ENCODE data around the gene LRRC55. TPM values are rescaled to one million over a fixed set of nuclear protein-coding genes. Genes with fewer than 3 reads are reported as not detected.

LRRC55 gene
- total RNA-seq, 1 experiment from 2014 or later, result not detected

- H3K9me3 Mint-ChIP-seq (ENCODE audit: unreplicated experiment), result no peaks in the 10 kb centered on the region
- no peak for DNase-seq (ENCODE audit: unreplicated experiment)
- no peak overlapping the region for H3K4me3 Mint-ChIP-seq (ENCODE audit: unreplicated experiment)
- H3K4me1 Mint-ChIP-seq (ENCODE audit: insufficient read depth, unreplicated experiment), result no peaks in the 10 kb centered on the region
- intact Hi-C loops (cut with micrococcal nuclease), result no loop called here
- TF ChIP-seq, protein P1, sequence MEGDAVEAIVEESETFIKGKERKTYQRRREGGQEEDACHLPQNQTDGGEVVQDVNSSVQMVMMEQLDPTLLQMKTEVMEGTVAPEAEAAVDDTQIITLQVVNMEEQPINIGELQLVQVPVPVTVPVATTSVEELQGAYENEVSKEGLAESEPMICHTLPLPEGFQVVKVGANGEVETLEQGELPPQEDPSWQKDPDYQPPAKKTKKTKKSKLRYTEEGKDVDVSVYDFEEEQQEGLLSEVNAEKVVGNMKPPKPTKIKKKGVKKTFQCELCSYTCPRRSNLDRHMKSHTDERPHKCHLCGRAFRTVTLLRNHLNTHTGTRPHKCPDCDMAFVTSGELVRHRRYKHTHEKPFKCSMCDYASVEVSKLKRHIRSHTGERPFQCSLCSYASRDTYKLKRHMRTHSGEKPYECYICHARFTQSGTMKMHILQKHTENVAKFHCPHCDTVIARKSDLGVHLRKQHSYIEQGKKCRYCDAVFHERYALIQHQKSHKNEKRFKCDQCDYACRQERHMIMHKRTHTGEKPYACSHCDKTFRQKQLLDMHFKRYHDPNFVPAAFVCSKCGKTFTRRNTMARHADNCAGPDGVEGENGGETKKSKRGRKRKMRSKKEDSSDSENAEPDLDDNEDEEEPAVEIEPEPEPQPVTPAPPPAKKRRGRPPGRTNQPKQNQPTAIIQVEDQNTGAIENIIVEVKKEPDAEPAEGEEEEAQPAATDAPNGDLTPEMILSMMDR (IDR thresholded peaks at IDR 0.05; ENCODE audit: unreplicated experiment), result no peak
- peaks cover 42% of the 10 kb centered on the region for H3K27me3 Mint-ChIP-seq (ENCODE audit: insufficient read depth, unreplicated experiment)
- ChIA-PET POLR2A (interaction anchor here (0.6 kb wide), 1 partner anchor 31 kb away, joined by 3 read pairs; no protein-coding TSS in a partner anchor), CTCF (interaction anchor here (0.6 to 3.3 kb wide), 6 partner anchors 46 to 601 kb away, joined by 3 to 14 read pairs (median 4); no protein-coding TSS in a partner anchor)
- no peak overlapping the region for H3K27ac Mint-ChIP-seq (ENCODE audit: low read depth, unreplicated experiment)
- H3K36me3 Mint-ChIP-seq (ENCODE audit: insufficient read depth, unreplicated experiment), result no peaks in the 10 kb centered on the region
- BruUV-seq (replicated peaks), result no TSS peak
Observed at GRCh38 chr11:57203359-57203758, 21.6 kb downstream of the LRRC55 start.

DNA sequence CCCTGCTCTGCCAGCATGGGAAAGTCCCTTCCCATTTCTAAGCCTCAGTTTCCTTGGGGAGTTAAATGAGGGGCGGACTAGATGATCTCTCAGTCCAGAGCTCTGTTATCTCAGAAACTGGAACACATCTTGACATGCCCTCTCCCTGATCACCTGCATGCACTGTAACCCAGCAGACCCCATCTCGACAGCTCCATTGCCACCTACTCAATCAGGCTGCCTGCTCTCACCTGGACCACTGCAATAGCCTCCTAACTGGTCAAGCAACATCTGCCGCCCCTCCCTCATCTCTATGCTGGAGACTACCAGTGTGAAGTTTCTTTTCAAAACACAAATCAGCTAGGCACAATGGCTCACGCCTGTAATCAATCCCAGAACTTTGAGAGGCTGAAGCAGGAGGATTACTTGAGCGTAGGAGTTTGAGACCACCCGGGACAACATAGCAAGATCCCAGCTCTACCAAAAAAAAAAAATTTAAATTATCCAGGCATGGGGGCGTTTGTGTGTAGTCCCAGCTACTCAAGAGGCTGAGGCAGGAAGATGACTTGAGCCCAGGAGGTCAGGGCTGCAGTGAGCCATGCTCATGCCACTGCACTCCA is 22.2 kb downstream of the LRRC55 start:
- no peak for DNase-seq (ENCODE audit: unreplicated experiment)
- Mint-ChIP-seq H3K9me3 (ENCODE audit: unreplicated experiment) (no peaks in the 10 kb centered on the region), H3K36me3 (ENCODE audit: insufficient read depth, unreplicated experiment) (no peaks in the 10 kb centered on the region), H3K4me3 (ENCODE audit: unreplicated experiment) (no peak overlapping the region), H3K27me3 (ENCODE audit: insufficient read depth, unreplicated experiment) (peaks cover 42% of the 10 kb centered on the region), H3K4me1 (ENCODE audit: insufficient read depth, unreplicated experiment) (no peaks in the 10 kb centered on the region), H3K27ac (ENCODE audit: low read depth, unreplicated experiment) (no peak overlapping the region)
- POLR2A ChIA-PET, result interaction anchor here (0.6 kb wide), 2 partner anchors 30 to 313 kb away, joined by 3 read pairs; no protein-coding TSS in a partner anchor
- BruUV-seq (replicated peaks), result no TSS peak
- TF ChIP-seq, protein P1 (IDR thresholded peaks at IDR 0.05; ENCODE audit: unreplicated experiment), result no peak
- intact Hi-C loops (cut with micrococcal nuclease), result no loop called here
- CTCF ChIA-PET, result interaction anchor here (0.6 to 3.3 kb wide), 5 partner anchors 45 to 602 kb away, joined by 3 to 14 read pairs (median 4); no protein-coding TSS in a partner anchor

- ChIA-PET POLR2A (no interaction called here), CTCF (interaction anchor here (0.6 to 3.3 kb wide), 6 partner anchors 18 to 442 kb away, joined by 3 to 14 read pairs (median 3); no protein-coding TSS in a partner anchor)
- BruUV-seq (replicated peaks), result no TSS peak
- peaks cover 42% of the 10 kb centered on the region for H3K27me3 Mint-ChIP-seq (ENCODE audit: insufficient read depth, unreplicated experiment)
- no peak overlapping the region for H3K27ac Mint-ChIP-seq (ENCODE audit: low read depth, unreplicated experiment)
- intact Hi-C loops (cut with micrococcal nuclease), result no loop called here
- H3K4me1 Mint-ChIP-seq (ENCODE audit: insufficient read depth, unreplicated experiment), result no peaks in the 10 kb centered on the region
- no peaks in the 10 kb centered on the region for H3K9me3 Mint-ChIP-seq (ENCODE audit: unreplicated experiment)
- TF ChIP-seq, protein P1 (IDR thresholded peaks at IDR 0.05; ENCODE audit: unreplicated experiment), result no peak
- H3K4me3 Mint-ChIP-seq (ENCODE audit: unreplicated experiment), result no peak overlapping the region
- no peaks in the 10 kb centered on the region for H3K36me3 Mint-ChIP-seq (ENCODE audit: insufficient read depth, unreplicated experiment)
- peak; percentile 9 for DNase-seq (ENCODE audit: unreplicated experiment)
Observed at GRCh38 chr11:57205041-57205641, 23.4 kb downstream of the LRRC55 start.

DNA sequence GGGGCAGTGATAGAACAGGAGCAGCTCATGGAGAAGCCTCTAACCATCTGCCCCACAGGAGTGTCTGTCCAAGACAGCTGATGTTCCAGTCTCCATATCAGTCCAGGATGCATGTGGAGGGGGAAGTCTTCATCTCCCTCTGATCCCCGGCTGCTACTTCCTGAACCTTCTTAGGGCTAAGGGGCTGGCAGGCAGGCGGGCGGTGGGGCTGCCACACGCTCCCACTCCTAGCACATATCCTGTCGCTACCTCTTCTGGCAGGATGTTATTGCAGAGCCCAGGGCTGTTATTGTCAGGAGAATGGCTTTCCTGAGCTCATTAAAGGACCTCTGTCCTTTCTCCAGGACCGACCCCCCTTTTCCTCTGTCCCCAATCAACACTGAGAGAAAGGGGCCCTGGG is 25.4 kb downstream of the LRRC55 start:
- BruUV-seq (replicated peaks), result no TSS peak
- no peaks in the 10 kb centered on the region for H3K36me3 Mint-ChIP-seq (ENCODE audit: insufficient read depth, unreplicated experiment)
- intact Hi-C loops (cut with micrococcal nuclease), result no loop called here
- H3K4me1 Mint-ChIP-seq (ENCODE audit: insufficient read depth, unreplicated experiment), result no peaks in the 10 kb centered on the region
- no peak for DNase-seq (ENCODE audit: unreplicated experiment)
- H3K27me3 Mint-ChIP-seq (ENCODE audit: insufficient read depth, unreplicated experiment), result peaks cover 27% of the 10 kb centered on the region
- no peak overlapping the region for H3K4me3 Mint-ChIP-seq (ENCODE audit: unreplicated experiment)
- H3K27ac Mint-ChIP-seq (ENCODE audit: low read depth, unreplicated experiment), result no peak overlapping the region
- TF ChIP-seq, protein P1 (IDR thresholded peaks at IDR 0.05; ENCODE audit: unreplicated experiment), result no peak
- POLR2A ChIA-PET, result no interaction called here
- H3K9me3 Mint-ChIP-seq (ENCODE audit: unreplicated experiment), result no peaks in the 10 kb centered on the region
- CTCF ChIA-PET, result interaction anchor here (3.1 kb wide), 1 partner anchor 42 kb away, joined by 13 read pairs; no protein-coding TSS in a partner anchor
